ENCODE measurements around the gene PRPH. TPM values are rescaled to one million over a fixed set of nuclear protein-coding genes. Genes with fewer than 3 reads are reported as not detected.

Gene PRPH
- total RNA-seq (2013; cell fraction: nucleolus; rRNA removed) = not detected in 2 replicates
- 0.22 and 0.23 TPM in 2 replicates for total RNA-seq (2014; rRNA removed)
- total RNA-seq (2014; rRNA removed; fragmentation: Illumina TruSeq; extraction: Trizol) = 0.09 TPM in 1 of 2 replicates, not detected in the other
- total RNA-seq (2021) = 0.31 TPM in 1 of 2 replicates, not detected in the other
- not detected for polyA plus RNA-seq (2011; ENCODE audit: low read depth)
- polyA plus RNA-seq (2011; rRNA removed) = not detected in 2 replicates
- not detected in 2 replicates for polyA plus RNA-seq (2011; cell fraction: cytosol; rRNA removed)
- polyA plus RNA-seq (2011; cell fraction: nucleus; rRNA removed) = 0.04 and 0.25 TPM in 2 replicates
- not detected in 2 replicates for polyA plus RNA-seq (2012)
- 0.09 TPM in 1 of 2 replicates, not detected in the other for polyA plus RNA-seq (2014; fragmentation: Illumina TruSeq; extraction: Trizol)
- polyA plus RNA-seq (2014; fragmentation: Nextera tagmentation; extraction: Ambion mirVana) = under 1 TPM; 0.11 to 0.16 TPM
- polyA plus RNA-seq (2014; rRNA removed) = 0.19 TPM in 1 of 2 replicates, not detected in the other
- polyA plus RNA-seq (2016; fragmentation: Nextera tagmentation; extraction: Ambion mirVana) = under 1 TPM in 1 of 2 experiments, not detected in 1; 0.45 TPM
- not detected in 2 replicates for polyA minus RNA-seq (2011; rRNA and poly(A)+ RNA removed)
- polyA minus RNA-seq (2011; cell fraction: cytosol; rRNA and poly(A)+ RNA removed) = not detected in 2 replicates
- not detected in 2 replicates for polyA minus RNA-seq (2011; cell fraction: nucleus; rRNA and poly(A)+ RNA removed)
- not detected for Bru-seq, nascent RNA
- BruChase-seq, experiment 1, labeled RNA remaining after a 6-hour chase = not detected
- not detected for BruChase-seq, experiment 2, labeled RNA remaining after a 2-hour chase
- long read RNA-seq, experiment 1 = 0 reads
- long read RNA-seq, experiment 2 = 0 reads

- Histone ChIP-seq H3K27me3 (replicated peaks in 1 of 2; ENCODE audit: control insufficient read depth in 2 of 2, insufficient read depth in 2 of 2, low read length in 1 of 2) (peaks cover 19 to 20% of the 10 kb centered on the region in 2 experiments), H3K27ac (ENCODE audit: control insufficient read depth, insufficient read depth) (no peak within 1 kb of the TSS), H3K4me1 (ENCODE audit: control insufficient read depth, insufficient read depth, low read length) (peaks cover 8% of the 10 kb centered on the region), H3K4me2 (ENCODE audit: control insufficient read depth, insufficient read depth) (no peak within 1 kb of the TSS), H2AFZ (ENCODE audit: control insufficient read depth, low read depth, low read length) (no peak within 1 kb of the TSS), H3K4me3 (no peak within 1 kb of the TSS), H3K9me3 (replicated peaks; ENCODE audit: control insufficient read depth, insufficient read depth, low read length) (no peaks in the 10 kb centered on the region), H4K20me1 (ENCODE audit: control insufficient read depth, insufficient read depth) (no peaks in the 10 kb centered on the region), H3K79me2 (ENCODE audit: control insufficient read depth, insufficient read depth, low read length) (no peaks in the 10 kb centered on the region), H3K36me3 (ENCODE audit: control insufficient read depth in 2 of 2, insufficient read depth in 2 of 2, low read length in 1 of 2) (no peaks in the 10 kb centered on the region), H3K9ac (ENCODE audit: control insufficient read depth, insufficient read depth, low read length) (no peak within 1 kb of the TSS)
- ChIA-PET SMC1A (ENCODE audit: uncharacterized antibody, unreplicated experiment) (no interaction called here), CTCF (interaction anchor here (0.6 to 16.2 kb wide), 13 partner anchors 9 to 102 kb away, joined by 3 to 231 read pairs (median 4); partner anchors contain the start of genes DNAJC22 and TROAP), RAD21 (ENCODE audit: unreplicated experiment) (no interaction called here), POLR2A (interaction anchor here (1.1 to 1.7 kb wide), 2 partner anchors 28 to 38 kb away, joined by 3 to 4 read pairs; partner anchors contain the start of gene TROAP)
- peak; percentile 69 for TF ChIP-seq HDAC6 (IDR thresholded peaks at IDR 0.05; ENCODE audit: unreplicated experiment)
- no peak for TF ChIP-seq CREM (IDR thresholded peaks at IDR 0.05; ENCODE audit: low read depth)
- no peak for TF ChIP-seq EGR1 (IDR thresholded peaks at IDR 0.05; ENCODE audit: borderline replicate concordance in 1 of 2, low read depth in 2 of 2, low read length in 2 of 2)
- TF ChIP-seq IRF4 (IDR thresholded peaks at IDR 0.05; ENCODE audit: low read depth, low read length) = no peak
- ATAC-seq = no peak
- no TSS peak for BruUV-seq (replicated peaks)
- in situ Hi-C loops (cut with MboI) = no loop called here
- WGBS (ENCODE audit: insufficient coverage, insufficient replicate concordance, low lambda C conversion rate, missing lambda C conversion rate) = 26% methylated on average over 66 of the region's 82 CpGs
- DNase-seq (ENCODE audit: low read depth, low spot score) = no peak
- no peak for FAIRE-seq
- intact Hi-C loops (cut with micrococcal nuclease; ENCODE audit: unreplicated experiment) = no loop called here
Observed at GRCh38 chr12:49295082-49295936, at the start of gene PRPH. PRPH (plus strand) TSS chr12:49295147; CDS start chr12:49295201, 54 bp downstream.
